Keratinocyte (primary cell): Measurements from ENCODE around the gene FCER1G. TPM values are rescaled to one million over a fixed set of nuclear protein-coding genes. Genes with fewer than 3 reads are reported as not detected.

Source experiments
- DNase-seq: peaks from one replicate; pipeline ENCODE4 v3.0.0-alpha.2; 2011; ENCODE audit warnings: low read depth, missing footprints, low spot score
- FAIRE-seq: peaks from 2 replicates; lab custom pipeline; 2011; peaks lifted over from hg19 to GRCh38; lab: Jason Lieb, UNC
- H2AFZ ChIP-seq: 2 replicates; pipeline ENCODE4 v1.6.0; 2012; ENCODE audit warnings: low read length, control low read depth, inconsistent platforms; ENCODE audit not compliant: control insufficient read depth
- H3K27ac ChIP-seq: 2 replicates; pipeline ENCODE4 v1.5.1; 2011; ENCODE audit warnings: low read length; ENCODE audit not compliant: control insufficient read depth, insufficient read depth
- H3K27me3 ChIP-seq: 3 replicates; pipeline ENCODE4 v1.6.0; 2011; ENCODE audit warnings: low read length; ENCODE audit not compliant: control insufficient read depth, insufficient read depth; ENCODE audit errors: extremely low read depth
- H3K36me3 ChIP-seq, 2 experiments: 2 replicates in 1 of 2; 3 replicates in 1 of 2; pipeline ENCODE4 v1.5.1; 2011; ENCODE audit warnings: low read length in 2 of 2, mild to moderate bottlenecking in 1 of 2; ENCODE audit not compliant: control insufficient read depth in 2 of 2, insufficient read depth in 2 of 2; ENCODE audit errors: extremely low read depth in 1 of 2
- H3K4me1 ChIP-seq: 3 replicates; pipeline ENCODE4 v1.5.1; 2011; ENCODE audit warnings: low read length; ENCODE audit not compliant: control insufficient read depth, insufficient read depth; ENCODE audit errors: extremely low read depth
- H3K4me2 ChIP-seq: 3 replicates; pipeline ENCODE4 v1.6.0; 2011; ENCODE audit warnings: low read depth, low read length; ENCODE audit not compliant: control insufficient read depth, insufficient read depth; ENCODE audit errors: extremely low read depth
- H3K4me3 ChIP-seq, 3 experiments: fragments of 200-600 bp in 1 of 3; sonication (generic) in 1 of 3; 2 replicates in 2 of 3; 3 replicates in 1 of 3; pipeline ENCODE4 v1.5.1; 2011 to 2016; ENCODE audit warnings: low read length in 3 of 3, mild to moderate bottlenecking in 3 of 3, control low read depth in 2 of 3, inconsistent platforms in 1 of 3, low read depth in 1 of 3, mixed read lengths in 1 of 3, mixed run types in 1 of 3, moderate library complexity in 1 of 3; ENCODE audit not compliant: control insufficient read depth in 2 of 3, insufficient read depth in 2 of 3; ENCODE audit errors: extremely low read depth in 1 of 3
- H3K79me2 ChIP-seq: 2 replicates; pipeline ENCODE4 v1.6.0; 2012; ENCODE audit warnings: low read length; ENCODE audit not compliant: control insufficient read depth, insufficient read depth
- H3K9ac ChIP-seq: 3 replicates; pipeline ENCODE4 v1.6.0; 2011; ENCODE audit warnings: low read length; ENCODE audit not compliant: control insufficient read depth, insufficient read depth; ENCODE audit errors: extremely low read depth
- H3K9me1 ChIP-seq: 3 replicates; pipeline ENCODE4 v1.6.0; 2011; ENCODE audit warnings: low read length; ENCODE audit not compliant: control insufficient read depth, insufficient read depth; ENCODE audit errors: extremely low read depth
- H3K9me3 ChIP-seq: 2 replicates; pipeline ENCODE4 v1.5.1; 2012; ENCODE audit warnings: low read depth, low read length; ENCODE audit not compliant: control insufficient read depth
- H4K20me1 ChIP-seq: 3 replicates; pipeline ENCODE4 v1.6.0; 2011; ENCODE audit warnings: low read length; ENCODE audit not compliant: control insufficient read depth, insufficient read depth; ENCODE audit errors: extremely low read depth
- CTCF ChIP-seq, 3 experiments: IDR thresholded peaks in 1 of 3; conservative IDR thresholded peaks in 1 of 3; optimal IDR thresholded peaks in 1 of 3; 2 replicates in 2 of 3; 3 replicates in 1 of 3; pipeline versions ENCODE3 to v1.5.1; 2011; ENCODE audit warnings: low read length in 3 of 3, mild to moderate bottlenecking in 3 of 3, moderate library complexity in 2 of 3, control low read depth in 1 of 3, inconsistent platforms in 1 of 3; ENCODE audit not compliant: insufficient read depth in 2 of 3; ENCODE audit errors: extremely low read depth in 1 of 3
- EZH2 ChIP-seq: IDR thresholded peaks from one replicate; pipeline ENCODE4 v1.6.1; 2012; ENCODE audit warnings: inconsistent platforms, mild to moderate bottlenecking, low read length, moderate library complexity
- dilution Hi-C: fragments of 300-500 bp; cut with MboI; formaldehyde crosslinking; loops from one replicate; pipeline ENCODE4 v1.7.0; 2020; ENCODE audit warnings: low sequenced_read_pairs; ENCODE audit not compliant: extremely low pct_ligation_motif_present
- polyA plus RNA-seq, 5 experiments: library from polyadenylated mRNA; depleted of rRNA in 3 of 5; stranded (reverse) in 3 of 5; stranded (forward) in 1 of 5; unstranded in 1 of 5; fragments of >200 nt; gene quantifications; 1 replicate in 1 of 5; 2 replicates in 3 of 5; 3 replicates in 1 of 5; pipeline versions ENCODE4 v1.2.1 to v1.2.3, GENCODE V29; 2011 to 2012; ENCODE audit warnings: missing spikeins in 2 of 5, low read depth in 1 of 5, low replicate concordance in 1 of 5

The FCER1G gene
- polyA plus RNA-seq, 1 donor (not counting 4 experiments of a cell fraction or from before 2014, with no cell fraction given): 1.2 TPM

- Histone ChIP-seq H3K4me2 (no peak overlapping the region), H3K9ac (no peak overlapping the region), H2AFZ (no peak overlapping the region), H3K36me3 (no peaks in the 10 kb centered on the region), H3K79me2 (no peaks in the 10 kb centered on the region), H3K4me1 (peaks cover 1% of the 10 kb centered on the region), H3K27me3 (no peaks in the 10 kb centered on the region), H3K9me1 (no peaks in the 10 kb centered on the region), H3K27ac (no peak overlapping the region), H4K20me1 (no peaks in the 10 kb centered on the region), H3K9me3 (no peaks in the 10 kb centered on the region), H3K4me3 (no peak overlapping the region)
- FAIRE-seq: peak; percentile 78
- no peak for DNase-seq
- dilution Hi-C loops: no loop called here
- peak; percentile 87 to 97 (median 90) for TF ChIP-seq CTCF (optimal IDR thresholded peaks at IDR 0.05 in 1 of 3, IDR thresholded peaks at IDR 0.05 in 1 of 3, conservative IDR thresholded peaks at IDR 0.05 in 1 of 3; ENCODE audit: extremely low read depth in 1 of 3, insufficient read depth in 2 of 3, low read length in 3 of 3)
- TF ChIP-seq EZH2: no peak
Observed at GRCh38 chr1:161192476-161193465, 22.3 kb upstream of the FCER1G start.

- Histone ChIP-seq H3K4me1 (peaks cover 10% of the 10 kb centered on the region), H3K4me2 (no peak overlapping the region), H3K27me3 (no peaks in the 10 kb centered on the region), H3K4me3 (no peak overlapping the region), H3K9me1 (no peaks in the 10 kb centered on the region), H3K36me3 (no peaks in the 10 kb centered on the region), H4K20me1 (no peaks in the 10 kb centered on the region), H3K9ac (no peak overlapping the region), H2AFZ (no peak overlapping the region), H3K27ac (no peak overlapping the region), H3K79me2 (no peaks in the 10 kb centered on the region), H3K9me3 (no peaks in the 10 kb centered on the region)
- DNase-seq (no peak), FAIRE-seq (no peak)
- no peak for TF ChIP-seq CTCF (optimal IDR thresholded peaks at IDR 0.05 in 1 of 3, IDR thresholded peaks at IDR 0.05 in 1 of 3, conservative IDR thresholded peaks at IDR 0.05 in 1 of 3; ENCODE audit: extremely low read depth in 1 of 3, insufficient read depth in 2 of 3, low read length in 3 of 3)
- no peak for TF ChIP-seq EZH2
- dilution Hi-C loops: no loop called here
Observed at GRCh38 chr1:161193561-161194235, 21.4 kb upstream of the FCER1G start.
